CD4-positive, alpha-beta T cell (primary cell): ENCODE measurements around the gene SPATA2. TPM values are rescaled to one million over a fixed set of nuclear protein-coding genes. Genes with fewer than 3 reads are reported as not detected.
"Not testable (repeated sequence)": the region's sequence is repeated elsewhere in the genome, so short reads cannot be mapped to it uniquely, and the experiment has no call there.

ENCODE experiments used
- ATAC-seq: fragments of 200-7000 bp; cut with Tn5 transposase; one replicate; pipeline ENCODE4 v1.10.0; 2022; ENCODE audit warnings: mild to moderate bottlenecking; ENCODE audit not compliant: poor library complexity
- CTCF ChIA-PET: fragments of 350-600 bp; sonication (Branson Sonifier 250); formaldehyde crosslinking; loops from one replicate; lab custom pipeline; 2021; ENCODE audit warnings: antibody characterized with exemption, inconsistent platforms; lab: Charles Lee
- POLR2A ChIA-PET: fragments of 350-600 bp; sonication (Branson Sonifier 250); formaldehyde crosslinking; loops from one replicate; lab custom pipeline; 2021; ENCODE audit warnings: antibody characterized with exemption, inconsistent platforms; lab: Charles Lee
- DNase-seq, 14 experiments: peaks; one replicate each; pipeline ENCODE4 v3.0.0-alpha.2; 2013 to 2020; ENCODE audit warnings: mixed read lengths in 2 of 14
- H3K27ac ChIP-seq, 2 donors: one replicate each; pipeline versions ENCODE4 v1.5.1 to v1.7.0; 2013; ENCODE audit warnings: low read length in 2 of 2, low read depth in 1 of 2, mild to moderate bottlenecking in 1 of 2
- H3K27me3 ChIP-seq, 2 experiments: 1 replicate in 1 of 2; 2 replicates in 1 of 2; pipeline versions ENCODE4 v1.6.1 to v1.7.0; 2013; ENCODE audit warnings: low read length in 2 of 2, control low read depth in 1 of 2, mild to moderate bottlenecking in 1 of 2, moderate library complexity in 1 of 2; ENCODE audit not compliant: insufficient read depth in 2 of 2, control insufficient read depth in 1 of 2
- H3K36me3 ChIP-seq: one replicate; pipeline ENCODE4 v1.6.1; 2013; ENCODE audit warnings: low read length, control low read depth; ENCODE audit not compliant: insufficient read depth
- H3K4me1 ChIP-seq: one replicate; pipeline ENCODE4 v1.6.1; 2013; ENCODE audit warnings: low read length, control low read depth; ENCODE audit not compliant: insufficient read depth
- H3K4me3 ChIP-seq: one replicate; pipeline ENCODE4 v1.5.1; 2013; ENCODE audit warnings: mild to moderate bottlenecking, low read length, moderate library complexity
- H3K9me3 ChIP-seq, 2 experiments: 1 replicate in 1 of 2; 2 replicates in 1 of 2; pipeline versions ENCODE4 v1.6.1 to v1.7.0; 2013; ENCODE audit warnings: low read length in 2 of 2, mild to moderate bottlenecking in 2 of 2, control low read depth in 1 of 2, moderate library complexity in 1 of 2; ENCODE audit not compliant: control insufficient read depth in 1 of 2, insufficient read depth in 1 of 2
- H3K27ac Mint-ChIP-seq: one replicate; pipeline ENCODE4 v1.8.0; 2020; ENCODE audit warnings: mixed read lengths
- H3K27me3 Mint-ChIP-seq: one replicate; pipeline ENCODE4 v1.8.0; 2021; ENCODE audit warnings: mixed read lengths
- H3K36me3 Mint-ChIP-seq: one replicate; pipeline ENCODE4 v1.8.0; 2021; ENCODE audit warnings: low read depth, mixed read lengths
- H3K4me1 Mint-ChIP-seq: one replicate; pipeline ENCODE4 v1.8.0; 2021; ENCODE audit warnings: low read depth, mixed read lengths
- H3K4me3 Mint-ChIP-seq: one replicate; pipeline ENCODE4 v1.8.0; 2020; ENCODE audit warnings: mild to moderate bottlenecking, mixed read lengths
- H3K9me3 Mint-ChIP-seq: one replicate; pipeline ENCODE4 v1.8.0; 2020; ENCODE audit warnings: mixed read lengths
- CTCF ChIP-seq: fragments of 200-600 bp; IDR thresholded peaks from one replicate; pipeline ENCODE4 v1.8.0; 2022; ENCODE audit warnings: antibody characterized with exemption, mild to moderate bottlenecking
- intact Hi-C, 2 experiments: fragments of 100-400 bp; cut with DNase I in 1 of 2; cut with micrococcal nuclease in 1 of 2; formaldehyde crosslinking; loops; one replicate each; pipeline versions ENCODE4 v1.15.1 to v1.9.0; 2023 to 2025; cut with DNase I, micrococcal nuclease
- polyA plus RNA-seq, 2 donors: library from polyadenylated mRNA; unstranded; fragments of 120-200 nt; gene quantifications; one replicate each; pipeline ENCODE4 v1.2.1, GENCODE V29; 2013
- total RNA-seq, 174 experiments: library from RNA in 2 of 174; stranded (reverse) in 2 of 174; gene quantifications; one replicate each; pipeline ENCODE4 v1.2.3 and lab custom pipeline; 2021 to 2026

The SPATA2 gene
- total RNA-seq (10 to 100 TPM; 16.0 to 16.4 TPM), total RNA-seq (lab: John Stamatoyannopoulos, UW) (4.1 to 53.1 (median 17.0) reads per million in 172 experiments)
- polyA plus RNA-seq (2013, experiment 1 of 2), result 4.2 TPM
- polyA plus RNA-seq (2013, experiment 2 of 2), result 5.4 TPM

- Histone ChIP-seq H3K4me3 (peak within 1 kb of the TSS; percentile 93), H3K9me3 (no peaks in the 10 kb centered on the region), H3K4me1 (peaks cover 33% of the 10 kb centered on the region), H3K36me3 (no peaks in the 10 kb centered on the region), H3K27me3 (no peaks in the 10 kb centered on the region), H3K27ac (peak within 1 kb of the TSS; percentile 99 to 100)
- CTCF ChIA-PET, result interaction anchor here (0.6 to 1.6 kb wide), 5 partner anchors 12 to 165 kb away, joined by 3 to 7 read pairs (median 4); partner anchors contain the start of gene RNF114
- Mint-ChIP-seq H3K27me3 (no peaks in the 10 kb centered on the region), H3K36me3 (peaks cover 16% of the 10 kb centered on the region), H3K4me3 (peak within 1 kb of the TSS; percentile 98), H3K9me3 (no peaks in the 10 kb centered on the region), H3K4me1 (peaks cover 39% of the 10 kb centered on the region), H3K27ac (peak within 1 kb of the TSS; percentile 99)
- peak; percentile 75 for ATAC-seq
- no peak for TF ChIP-seq CTCF
- POLR2A ChIA-PET, result interaction anchor here (0.5 to 2.0 kb wide), 5 partner anchors 16 to 257 kb away, joined by 3 to 33 read pairs (median 5); partner anchors contain the start of genes RNF114 and SLC9A8
- intact Hi-C loops, result loop anchor here (1.0 to 10.0 kb wide), 4 partner anchors 13 to 103 kb away; partner anchors contain the start of genes SLC9A8 (in 2 of the 2) and RNF114 (in 1 of the 2)
- peak; percentile 85 to 98 (median 91) for DNase-seq
These were observed at the start of gene SPATA2 for GRCh38 chr20:49915380-49916145. SPATA2 (minus strand) TSS chr20:49915529; CDS start chr20:49908490, 7,039 bp downstream.

GRCh38 chr20:49961413-49961812, 46.1 kb upstream of the SPATA2 start:
- peaks cover 31% of the 10 kb centered on the region for H3K36me3 Mint-ChIP-seq
- H3K27me3 Mint-ChIP-seq, result no peaks in the 10 kb centered on the region
- no peaks in the 10 kb centered on the region for H3K4me1 ChIP-seq
- TF ChIP-seq CTCF, result no peak
- ATAC-seq, result no peak
- ChIA-PET CTCF (no interaction called here), POLR2A (interaction anchor here (0.6 to 0.9 kb wide), 2 partner anchors 9 to 127 kb away, joined by 3 read pairs; no protein-coding TSS in a partner anchor)
- H3K27ac ChIP-seq, result no peak overlapping the region
- intact Hi-C loops, result no loop called here
- H3K27ac Mint-ChIP-seq, result no peak overlapping the region
- no peaks in the 10 kb centered on the region for H3K9me3 ChIP-seq
- H3K9me3 Mint-ChIP-seq, result no peaks in the 10 kb centered on the region
- DNase-seq, result no peak
- no peak overlapping the region for H3K4me3 Mint-ChIP-seq
- H3K27me3 ChIP-seq, result no peaks in the 10 kb centered on the region
- peaks cover 4% of the 10 kb centered on the region for H3K36me3 ChIP-seq
- no peak overlapping the region for H3K4me3 ChIP-seq
- H3K4me1 Mint-ChIP-seq, result no peaks in the 10 kb centered on the region

GRCh38 chr20:49957089-49957938, 42.0 kb upstream of the SPATA2 start:
- intact Hi-C loops, H3K27ac ChIP-seq, H3K4me3 Mint-ChIP-seq, H3K27me3 ChIP-seq, H3K27me3 Mint-ChIP-seq, H3K4me1 Mint-ChIP-seq, POLR2A ChIA-PET, H3K9me3 ChIP-seq, DNase-seq, H3K4me3 ChIP-seq, ATAC-seq, H3K9me3 Mint-ChIP-seq, CTCF ChIA-PET, H3K4me1 ChIP-seq, H3K27ac Mint-ChIP-seq: not testable (repeated sequence)
- H3K36me3 ChIP-seq, result peaks cover 35% of the 10 kb centered on the region
- peaks cover 72% of the 10 kb centered on the region for H3K36me3 Mint-ChIP-seq
